GM21737 (cell line): ENCODE measurements around the gene ADAMTSL2.

ENCODE experiments used
- ATAC-seq: cut with Tn5 transposase; IDR thresholded peaks from one replicate; pipeline ENCODE4 v1.9.1; 2021; ENCODE audit warnings: mild to moderate bottlenecking, moderate library complexity; ENCODE audit not compliant: unreplicated experiment

The ADAMTSL2 gene

GRCh38 chr9:133571896-133572595, 37.5 kb downstream of the ADAMTSL2 start:
- ATAC-seq, result no peak

- no peak for ATAC-seq
Measured at GRCh38 chr9:133572821-133573361, 38.4 kb downstream of the ADAMTSL2 start.

- ATAC-seq, result no peak
Measured at GRCh38 chr9:133573791-133574515, 39.4 kb downstream of the ADAMTSL2 start.

- ATAC-seq, result no peak
Measured at GRCh38 chr9:133574771-133575170, 40.3 kb downstream of the ADAMTSL2 start.

- no peak for ATAC-seq
Measured at GRCh38 chr9:133575186-133576030, 40.9 kb downstream of the ADAMTSL2 start.

GRCh38 chr9:133576031-133576874, 41.7 kb downstream of the ADAMTSL2 start:
- no peak for ATAC-seq

GRCh38 chr9:133576875-133577736, 42.6 kb downstream of the ADAMTSL2 start:
- no peak for ATAC-seq

GRCh38 chr9:133577737-133578112, 43.2 kb downstream of the ADAMTSL2 start:
- ATAC-seq, result no peak

- no peak for ATAC-seq
Measured at GRCh38 chr9:133578524-133579441, 44.3 kb downstream of the ADAMTSL2 start.

- no peak for ATAC-seq
Measured at GRCh38 chr9:133579601-133580418, 45.3 kb downstream of the ADAMTSL2 start.

- no peak for ATAC-seq
Measured at GRCh38 chr9:133580419-133580738, 45.9 kb downstream of the ADAMTSL2 start.

GRCh38 chr9:133581011-133581410, 46.5 kb downstream of the ADAMTSL2 start:
- ATAC-seq, result no peak

GRCh38 chr9:133581513-133582343, 47.2 kb downstream of the ADAMTSL2 start:
- ATAC-seq, result no peak

- ATAC-seq, result no peak
Measured at GRCh38 chr9:133582501-133583045, 48.1 kb downstream of the ADAMTSL2 start.

- no peak for ATAC-seq
Measured at GRCh38 chr9:133583111-133583510, 48.6 kb downstream of the ADAMTSL2 start.

GRCh38 chr9:133583586-133583985, 49.1 kb downstream of the ADAMTSL2 start:
- ATAC-seq, result no peak

GRCh38 chr9:133584167-133584558, 49.7 kb downstream of the ADAMTSL2 start:
- no peak for ATAC-seq
